Ishikawa (cell line): ENCODE data around the gene PDE1A.

Experiments
- EP300 ChIP-seq: IDR thresholded peaks from 2 replicates; pipeline ENCODE4 v1.6.1; 2012; ENCODE audit warnings: borderline replicate concordance
- NFIC ChIP-seq: IDR thresholded peaks from 2 replicates; pipeline ENCODE4 v1.6.1; 2012
- TAF1 ChIP-seq: IDR thresholded peaks from 2 replicates; pipeline ENCODE4 v1.6.1; 2012; ENCODE audit warnings: low read depth, mild to moderate bottlenecking
- TCF12 ChIP-seq: IDR thresholded peaks from 2 replicates; pipeline ENCODE4 v1.6.1; 2012; ENCODE audit warnings: low read depth
- YY1 ChIP-seq: IDR thresholded peaks from 2 replicates; pipeline ENCODE4 v1.6.1; 2012; ENCODE audit warnings: low read depth

- no peak for TF ChIP-seq YY1
- TF ChIP-seq TCF12: no peak
- no peak for TF ChIP-seq EP300
- TF ChIP-seq NFIC: no peak
- no peak for TF ChIP-seq TAF1
Observed at GRCh38 chr2:182372661-182373060, 54.2 kb downstream of the PDE1A start.
